ENCODE data around the gene ANOS1.

DNA sequence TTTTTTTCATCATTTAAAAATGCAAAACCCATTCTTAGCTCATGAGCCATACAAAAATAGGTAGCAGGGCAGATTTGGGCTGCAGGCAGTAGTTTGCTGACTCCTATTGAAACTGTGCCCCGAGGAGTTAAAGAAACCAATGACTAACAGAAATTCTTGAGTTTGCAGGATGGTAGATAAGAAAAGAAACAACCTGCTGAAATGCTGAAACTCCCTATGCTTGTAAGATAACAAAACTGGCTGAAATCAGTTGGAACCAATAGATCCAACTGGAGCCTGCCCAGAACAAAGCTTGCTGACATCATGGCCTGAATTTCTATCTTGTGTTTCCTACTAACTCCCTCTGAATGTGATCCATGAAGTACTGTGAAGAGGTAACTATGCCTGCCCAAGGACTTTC lies 68.6 kb downstream of the ANOS1 start:
- TF ChIP-seq, protein P1, sequence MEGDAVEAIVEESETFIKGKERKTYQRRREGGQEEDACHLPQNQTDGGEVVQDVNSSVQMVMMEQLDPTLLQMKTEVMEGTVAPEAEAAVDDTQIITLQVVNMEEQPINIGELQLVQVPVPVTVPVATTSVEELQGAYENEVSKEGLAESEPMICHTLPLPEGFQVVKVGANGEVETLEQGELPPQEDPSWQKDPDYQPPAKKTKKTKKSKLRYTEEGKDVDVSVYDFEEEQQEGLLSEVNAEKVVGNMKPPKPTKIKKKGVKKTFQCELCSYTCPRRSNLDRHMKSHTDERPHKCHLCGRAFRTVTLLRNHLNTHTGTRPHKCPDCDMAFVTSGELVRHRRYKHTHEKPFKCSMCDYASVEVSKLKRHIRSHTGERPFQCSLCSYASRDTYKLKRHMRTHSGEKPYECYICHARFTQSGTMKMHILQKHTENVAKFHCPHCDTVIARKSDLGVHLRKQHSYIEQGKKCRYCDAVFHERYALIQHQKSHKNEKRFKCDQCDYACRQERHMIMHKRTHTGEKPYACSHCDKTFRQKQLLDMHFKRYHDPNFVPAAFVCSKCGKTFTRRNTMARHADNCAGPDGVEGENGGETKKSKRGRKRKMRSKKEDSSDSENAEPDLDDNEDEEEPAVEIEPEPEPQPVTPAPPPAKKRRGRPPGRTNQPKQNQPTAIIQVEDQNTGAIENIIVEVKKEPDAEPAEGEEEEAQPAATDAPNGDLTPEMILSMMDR (IDR thresholded peaks at IDR 0.05) = no peak
- no peak for TF ChIP-seq POLR2A (IDR thresholded peaks at IDR 0.05)
